ENCODE data around the gene MYH10. TPM values are rescaled to one million over a fixed set of nuclear protein-coding genes. Genes with fewer than 3 reads are reported as not detected.

Gene MYH10
- total and polyA plus RNA-seq, 9 donors = 30.4 to 117 (median 75.5) TPM

GRCh38 chr17:8465759-8466158, 164.8 kb downstream of the MYH10 start:
- TF ChIP-seq POLR2A (IDR thresholded peaks at IDR 0.05) = no peak
- TF ChIP-seq, protein P1, sequence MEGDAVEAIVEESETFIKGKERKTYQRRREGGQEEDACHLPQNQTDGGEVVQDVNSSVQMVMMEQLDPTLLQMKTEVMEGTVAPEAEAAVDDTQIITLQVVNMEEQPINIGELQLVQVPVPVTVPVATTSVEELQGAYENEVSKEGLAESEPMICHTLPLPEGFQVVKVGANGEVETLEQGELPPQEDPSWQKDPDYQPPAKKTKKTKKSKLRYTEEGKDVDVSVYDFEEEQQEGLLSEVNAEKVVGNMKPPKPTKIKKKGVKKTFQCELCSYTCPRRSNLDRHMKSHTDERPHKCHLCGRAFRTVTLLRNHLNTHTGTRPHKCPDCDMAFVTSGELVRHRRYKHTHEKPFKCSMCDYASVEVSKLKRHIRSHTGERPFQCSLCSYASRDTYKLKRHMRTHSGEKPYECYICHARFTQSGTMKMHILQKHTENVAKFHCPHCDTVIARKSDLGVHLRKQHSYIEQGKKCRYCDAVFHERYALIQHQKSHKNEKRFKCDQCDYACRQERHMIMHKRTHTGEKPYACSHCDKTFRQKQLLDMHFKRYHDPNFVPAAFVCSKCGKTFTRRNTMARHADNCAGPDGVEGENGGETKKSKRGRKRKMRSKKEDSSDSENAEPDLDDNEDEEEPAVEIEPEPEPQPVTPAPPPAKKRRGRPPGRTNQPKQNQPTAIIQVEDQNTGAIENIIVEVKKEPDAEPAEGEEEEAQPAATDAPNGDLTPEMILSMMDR (IDR thresholded peaks at IDR 0.05) = no peak
- no peak for TF ChIP-seq EP300 (IDR thresholded peaks at IDR 0.05)
- Histone ChIP-seq H3K9me3 (no peaks in the 10 kb centered on the region), H3K4me3 (no peak overlapping the region), H3K4me1 (ENCODE audit: insufficient read depth) (peaks cover 16% of the 10 kb centered on the region), H3K27me3 (no peaks in the 10 kb centered on the region), H3K36me3 (no peaks in the 10 kb centered on the region), H3K27ac (no peak overlapping the region)
- intact Hi-C loops (cut with DNase I) = no loop called here
- 14 to 30% (median 23%) methylated on average over 12 of the region's 12 CpGs for WGBS, 3 donors
- no peak for DNase-seq

DNA sequence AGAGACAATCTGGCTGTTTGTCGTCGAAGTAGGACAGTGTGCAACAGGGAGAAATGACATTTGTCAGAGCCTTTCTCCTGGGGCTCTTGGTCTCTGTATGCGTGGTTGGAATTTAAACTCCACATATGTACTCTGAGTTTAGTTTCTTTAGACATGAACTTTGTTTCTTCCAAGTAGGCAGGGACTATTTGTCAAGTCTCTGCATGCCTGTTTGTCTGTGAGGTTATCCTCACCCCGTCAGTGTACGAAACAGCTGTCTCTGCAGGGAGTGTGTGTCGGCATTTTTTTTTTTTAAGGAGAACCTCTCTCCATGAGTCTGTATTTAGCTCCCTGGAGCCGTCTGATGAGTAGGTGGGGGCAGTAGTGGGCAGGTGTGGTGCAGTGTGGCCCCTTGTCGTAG, 165.2 kb downstream of the MYH10 start:
- H3K36me3 ChIP-seq = no peaks in the 10 kb centered on the region
- H3K4me1 ChIP-seq (ENCODE audit: insufficient read depth) = peaks cover 14% of the 10 kb centered on the region
- no peaks in the 10 kb centered on the region for H3K9me3 ChIP-seq
- H3K4me3 ChIP-seq = no peak overlapping the region
- H3K27me3 ChIP-seq = no peaks in the 10 kb centered on the region
- TF ChIP-seq, protein P1 (IDR thresholded peaks at IDR 0.05) = no peak
- TF ChIP-seq POLR2A (IDR thresholded peaks at IDR 0.05) = no peak
- WGBS, 3 donors = 11 to 19% (median 11%) methylated on average over 8 of the region's 8 CpGs
- no peak overlapping the region for H3K27ac ChIP-seq
- no peak for DNase-seq
- intact Hi-C loops (cut with DNase I) = no loop called here

DNA sequence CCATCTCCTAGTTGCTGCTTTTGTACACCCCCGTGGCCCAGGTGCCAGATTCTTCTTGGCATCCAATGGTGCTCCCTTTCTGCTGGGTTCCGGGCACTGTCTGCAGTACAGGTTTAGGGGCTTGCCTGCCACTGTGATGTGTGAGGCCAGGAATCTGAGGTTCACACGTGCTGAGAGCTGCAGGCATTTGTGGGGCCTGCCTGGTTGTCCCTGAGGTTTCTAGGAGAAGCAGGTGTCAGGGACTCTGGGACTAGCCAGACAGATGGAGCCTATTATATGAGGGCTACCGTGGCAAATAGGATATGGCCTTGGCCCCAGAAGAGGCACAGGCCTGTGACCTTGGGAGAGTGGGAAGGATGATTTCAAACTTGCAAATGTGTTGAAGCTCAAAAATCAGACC, 165.6 kb downstream of the MYH10 start:
- Histone ChIP-seq H3K27ac (no peak overlapping the region), H3K4me1 (ENCODE audit: insufficient read depth) (peaks cover 11% of the 10 kb centered on the region), H3K36me3 (no peaks in the 10 kb centered on the region), H3K9me3 (no peaks in the 10 kb centered on the region), H3K27me3 (no peaks in the 10 kb centered on the region), H3K4me3 (no peak overlapping the region)
- intact Hi-C loops (cut with DNase I) = no loop called here
- WGBS, 3 donors = 26 to 38% (median 36%) methylated on average over 4 of the region's 4 CpGs
- DNase-seq = no peak
- TF ChIP-seq, protein P1 (IDR thresholded peaks at IDR 0.05) = no peak
- no peak for TF ChIP-seq POLR2A (IDR thresholded peaks at IDR 0.05)
- TF ChIP-seq EP300 (IDR thresholded peaks at IDR 0.05) = no peak

GRCh38 chr17:8463099-8463498, 167.4 kb downstream of the MYH10 start:
- Histone ChIP-seq H3K27me3 (no peaks in the 10 kb centered on the region), H3K36me3 (no peaks in the 10 kb centered on the region), H3K9me3 (no peaks in the 10 kb centered on the region), H3K27ac (no peak overlapping the region), H3K4me3 (no peak overlapping the region), H3K4me1 (ENCODE audit: insufficient read depth) (peaks cover 9% of the 10 kb centered on the region)
- 62 to 75% (median 72%) methylated on average over 5 of the region's 5 CpGs for WGBS, 3 donors
- no peak for DNase-seq
- intact Hi-C loops (cut with DNase I) = no loop called here
- TF ChIP-seq POLR2A (IDR thresholded peaks at IDR 0.05) (no peak), EP300 (IDR thresholded peaks at IDR 0.05) (no peak)
- TF ChIP-seq, protein P1 (IDR thresholded peaks at IDR 0.05) = no peak

- Histone ChIP-seq H3K36me3 (no peaks in the 10 kb centered on the region), H3K4me1 (ENCODE audit: insufficient read depth) (peaks cover 9% of the 10 kb centered on the region), H3K27me3 (no peaks in the 10 kb centered on the region), H3K27ac (no peak overlapping the region), H3K9me3 (no peaks in the 10 kb centered on the region), H3K4me3 (no peak overlapping the region)
- TF ChIP-seq EP300 (IDR thresholded peaks at IDR 0.05) (no peak), POLR2A (IDR thresholded peaks at IDR 0.05) (no peak)
- TF ChIP-seq, protein P1 (IDR thresholded peaks at IDR 0.05) = no peak
- WGBS, 3 donors = 69 to 72% (median 70%) methylated on average over 5 of the region's 5 CpGs
- DNase-seq = no peak
- intact Hi-C loops (cut with DNase I) = no loop called here
Observed at GRCh38 chr17:8462564-8462963, 168.0 kb downstream of the MYH10 start.

All from ovary (tissue), 9 donors.